B cell (primary cell): ENCODE measurements around the gene FAM174C. TPM values are rescaled to one million over a fixed set of nuclear protein-coding genes. Genes with fewer than 3 reads are reported as not detected.

Source experiments
- ATAC-seq: fragments of 200-7000 bp; cut with Tn5 transposase; one replicate; pipeline ENCODE4 v1.10.0; 2021; ENCODE audit warnings: low read depth, mild to moderate bottlenecking, moderate number of reproducible peaks, moderate library complexity
- CTCF ChIA-PET: fragments of 350-600 bp; sonication (Branson Sonifier 250); formaldehyde crosslinking; loops from one replicate; lab custom pipeline; 2021; ENCODE audit warnings: antibody characterized with exemption, inconsistent platforms; lab: Charles Lee
- POLR2A ChIA-PET: fragments of 350-600 bp; sonication (Branson Sonifier 250); formaldehyde crosslinking; loops from one replicate; lab custom pipeline; 2021; ENCODE audit warnings: antibody characterized with exemption; lab: Charles Lee
- DNase-seq: peaks from one replicate; pipeline ENCODE4 v3.0.0; 2013
- H2AFZ ChIP-seq: 2 replicates; pipeline ENCODE4 v1.6.1; 2012; ENCODE audit warnings: mild to moderate bottlenecking, low read depth, low read length; ENCODE audit not compliant: insufficient read depth, poor library complexity, severe bottlenecking
- H3K27ac ChIP-seq, 2 donors: 1 replicate in 1 of 2; 2 replicates in 1 of 2; pipeline ENCODE4 v1.5.1; 2012 to 2013; ENCODE audit warnings: low read length in 2 of 2, mild to moderate bottlenecking in 2 of 2, moderate library complexity in 1 of 2
- H3K27me3 ChIP-seq, 4 experiments: fragments of 200-600 bp in 1 of 4; sonication (generic) in 1 of 4; replicated peaks in 1 of 4; 1 replicate in 2 of 4; 2 replicates in 2 of 4; pipeline versions ENCODE4 v1.6.1 to v1.7.0; 2013 to 2016; ENCODE audit warnings: low read length in 3 of 4, mild to moderate bottlenecking in 2 of 4, mixed read lengths in 1 of 4, moderate library complexity in 1 of 4; ENCODE audit not compliant: insufficient read depth in 4 of 4, control insufficient read depth in 3 of 4; ENCODE audit errors: control extremely low read depth in 1 of 4
- H3K36me3 ChIP-seq, 2 experiments: replicated peaks in 1 of 2; 1 replicate in 1 of 2; 2 replicates in 1 of 2; pipeline versions ENCODE4 v1.6.1 to v1.7.1; 2013; ENCODE audit warnings: low read length in 1 of 2; ENCODE audit not compliant: insufficient read depth in 2 of 2, control insufficient read depth in 1 of 2; ENCODE audit errors: control extremely low read depth in 1 of 2, extremely low read depth in 1 of 2
- H3K4me1 ChIP-seq, 2 donors: fragments of 200-600 bp in 1 of 2; sonication (generic) in 1 of 2; 1 replicate in 1 of 2; 2 replicates in 1 of 2; pipeline versions ENCODE4 v1.5.1 to v1.6.1; 2013 to 2017; ENCODE audit warnings: low read length in 2 of 2; ENCODE audit not compliant: control insufficient read depth in 2 of 2, insufficient read depth in 2 of 2
- H3K4me2 ChIP-seq: replicated peaks from 2 replicates; pipeline ENCODE3; 2012; ENCODE audit warnings: mild to moderate bottlenecking, low read depth, low read length; ENCODE audit not compliant: poor library complexity, severe bottlenecking
- H3K4me3 ChIP-seq, 5 experiments: fragments of 200-600 bp in 1 of 5; sonication (generic) in 1 of 5; 1 replicate in 3 of 5; 2 replicates in 2 of 5; pipeline versions ENCODE4 v1.5.1 to v1.7.0; 2011 to 2016; ENCODE audit warnings: low read length in 4 of 5, mild to moderate bottlenecking in 4 of 5, low read depth in 2 of 5, control low read depth in 1 of 5, moderate library complexity in 1 of 5; ENCODE audit not compliant: insufficient read depth in 1 of 5; ENCODE audit errors: control extremely low read depth in 1 of 5, extremely low read depth in 1 of 5
- H3K79me2 ChIP-seq: fragments of 200-600 bp; sonication (generic); one replicate; pipeline ENCODE4 v1.6.0; 2016; ENCODE audit warnings: low read length; ENCODE audit not compliant: control insufficient read depth, insufficient read depth
- H3K9ac ChIP-seq: fragments of 200-600 bp; sonication (generic); 2 replicates; pipeline ENCODE4 v1.6.1; 2017; ENCODE audit warnings: mild to moderate bottlenecking, low read length, moderate library complexity
- H3K9me3 ChIP-seq, 3 donors: one replicate each; pipeline versions ENCODE4 v1.6.1 to v1.7.1; 2013; ENCODE audit warnings: low read length in 2 of 3; ENCODE audit not compliant: control insufficient read depth in 2 of 3, insufficient read depth in 1 of 3; ENCODE audit errors: control extremely low read depth in 1 of 3
- H4K20me1 ChIP-seq: 2 replicates; pipeline ENCODE4 v1.6.0; 2012; ENCODE audit warnings: mild to moderate bottlenecking, low read length; ENCODE audit not compliant: insufficient read depth, control insufficient read depth, poor library complexity, severe bottlenecking
- H3K27ac Mint-ChIP-seq: one replicate; pipeline ENCODE4 v1.8.0; 2021; ENCODE audit warnings: mixed read lengths
- H3K27me3 Mint-ChIP-seq: one replicate; pipeline ENCODE4 v1.8.0; 2021; ENCODE audit warnings: mixed read lengths
- H3K4me1 Mint-ChIP-seq: one replicate; pipeline ENCODE4 v1.8.0; 2021; ENCODE audit warnings: mixed read lengths
- H3K4me3 Mint-ChIP-seq: one replicate; pipeline ENCODE4 v1.8.0; 2021; ENCODE audit warnings: mixed read lengths
- H3K9me3 Mint-ChIP-seq: one replicate; pipeline ENCODE4 v1.8.0; 2022; ENCODE audit warnings: mixed read lengths; ENCODE audit not compliant: insufficient read depth
- CTCF ChIP-seq: fragments of 200-600 bp; IDR thresholded peaks from one replicate; pipeline ENCODE4 v1.8.0; 2022; ENCODE audit warnings: antibody characterized with exemption, mild to moderate bottlenecking
- EZH2 ChIP-seq: IDR thresholded peaks from 2 replicates; pipeline ENCODE4 v1.6.1; 2012; ENCODE audit warnings: borderline replicate concordance, low read depth, mild to moderate bottlenecking, moderate library complexity, low read length; ENCODE audit not compliant: insufficient read depth, poor library complexity, severe bottlenecking
- WGBS: methylation state at CpG from one replicate; pipeline ENCODE4 v1.1.5; 2013; ENCODE audit warnings: missing lambda C conversion rate; ENCODE audit not compliant: insufficient coverage; 5-methylcytosine and 5-hydroxymethylcytosine counted together
- intact Hi-C: fragments of 100-400 bp; cut with micrococcal nuclease; formaldehyde crosslinking; loops from one replicate; pipeline ENCODE4 v1.10.0; 2022
- polyA plus RNA-seq: library from polyadenylated mRNA; depleted of rRNA; stranded (reverse); fragments of >200 nt; gene quantifications from 2 replicates; pipeline ENCODE4 v1.2.3, GENCODE V29; 2012
- total RNA-seq, 2 donors: library from RNA; stranded (reverse); fragments of 120-200 nt in 1 of 2; gene quantifications; 1 replicate in 1 of 2; 2 replicates in 1 of 2; pipeline versions ENCODE4 v1.2.3 to v1.2.4, GENCODE V29; 2013 to 2022

FAM174C gene
- total and polyA plus RNA-seq, 2 donors (not counting 1 experiment from before 2014, with no cell fraction given), result 41.1 to 70.6 TPM

DNA sequence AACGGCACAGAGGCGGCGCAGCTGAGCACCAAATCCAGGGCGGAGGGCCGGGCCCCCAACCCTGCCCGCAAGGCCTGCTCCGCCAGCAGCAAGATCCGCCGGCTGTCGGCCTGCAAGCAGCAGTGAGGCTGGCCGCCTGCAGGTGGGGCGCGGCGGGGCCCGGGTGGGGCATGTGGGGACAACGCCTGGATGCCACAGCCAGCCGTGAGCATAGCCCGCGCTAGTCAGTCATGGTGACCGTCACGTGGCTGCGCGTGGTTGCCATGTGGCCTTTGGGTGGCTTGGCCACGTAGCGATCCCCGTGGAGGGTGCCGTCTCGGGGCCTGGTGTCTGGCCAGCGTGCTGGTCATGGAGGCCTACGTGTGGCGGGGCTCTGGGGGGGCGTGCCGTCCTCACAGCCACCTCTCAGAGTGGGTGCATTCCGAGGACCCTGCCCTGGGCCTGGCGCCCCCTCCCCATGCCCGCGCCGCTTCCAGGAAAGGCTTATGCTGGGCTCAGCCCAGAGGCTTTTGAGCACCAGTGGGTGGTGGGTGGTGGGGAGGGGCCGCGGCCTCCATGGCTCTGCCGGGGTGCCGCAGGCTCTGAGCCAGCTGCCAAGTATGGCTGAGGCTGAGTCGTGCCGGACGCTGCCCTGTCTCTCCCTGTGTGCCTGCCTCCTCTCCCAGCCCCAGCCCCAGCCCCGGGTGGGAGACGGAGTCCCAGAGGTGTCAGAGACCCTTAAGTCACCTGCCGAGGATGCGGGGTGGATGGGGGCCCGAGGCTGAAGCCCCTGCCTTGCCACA is 48.6 kb upstream of the FAM174C start:
- DNase-seq (no peak), ATAC-seq (no peak)
- Mint-ChIP-seq H3K27ac (no peak overlapping the region), H3K9me3 (no peaks in the 10 kb centered on the region), H3K27me3 (no peaks in the 10 kb centered on the region), H3K4me1 (peaks cover 2% of the 10 kb centered on the region), H3K4me3 (no peak overlapping the region)
- Histone ChIP-seq H3K4me2 (no peak overlapping the region), H3K4me3 (no peak overlapping the region), H3K79me2 (peaks cover 10% of the 10 kb centered on the region), H3K27ac (no peak overlapping the region), H2AFZ (no peak overlapping the region), H3K4me1 (no peaks in the 10 kb centered on the region), H3K9ac (no peak overlapping the region), H3K27me3 (no peaks in the 10 kb centered on the region), H3K9me3 (no peaks in the 10 kb centered on the region), H4K20me1 (peaks cover 14% of the 10 kb centered on the region), H3K36me3 (peaks cover 0 to 26% of the 10 kb centered on the region in 2 experiments)
- intact Hi-C loops, result no loop called here
- WGBS, result 95% methylated on average over 48 of the region's 50 CpGs
- ChIA-PET CTCF (no interaction called here), POLR2A (no interaction called here)
- TF ChIP-seq CTCF (no peak), EZH2 (no peak)

GRCh38 chr19:1227304-1228054 is 47.9 kb upstream of the FAM174C start:
- intact Hi-C loops, result no loop called here
- Mint-ChIP-seq H3K9me3 (no peaks in the 10 kb centered on the region), H3K4me1 (peaks cover 2% of the 10 kb centered on the region), H3K27me3 (no peaks in the 10 kb centered on the region), H3K27ac (no peak overlapping the region), H3K4me3 (no peak overlapping the region)
- no peaks in the 10 kb centered on the region for H3K27me3 ChIP-seq
- H3K27ac ChIP-seq, result no peak overlapping the region
- peaks cover 3% of the 10 kb centered on the region for H3K79me2 ChIP-seq
- WGBS, result 98% methylated on average over 35 of the region's 56 CpGs
- no peaks in the 10 kb centered on the region for H3K9me3 ChIP-seq
- H3K4me1 ChIP-seq, result no peaks in the 10 kb centered on the region
- H2AFZ ChIP-seq, result no peak overlapping the region
- peaks cover 12% of the 10 kb centered on the region for H4K20me1 ChIP-seq
- TF ChIP-seq CTCF, result no peak
- TF ChIP-seq EZH2, result no peak
- peaks cover 0 to 26% of the 10 kb centered on the region in 2 experiments for H3K36me3 ChIP-seq
- H3K4me3 ChIP-seq, result no peak overlapping the region
- DNase-seq (no peak), ATAC-seq (no peak)
- H3K4me2 ChIP-seq, result no peak overlapping the region
- CTCF ChIA-PET, result no interaction called here
- H3K9ac ChIP-seq, result no peak overlapping the region
- POLR2A ChIA-PET, result no interaction called here
